Body of pancreas (tissue), 4 donors: Measurements from ENCODE around the gene PCDH17. TPM values are rescaled to one million over a fixed set of nuclear protein-coding genes. Genes with fewer than 3 reads are reported as not detected.

ENCODE experiments used
- ATAC-seq: fragments of 150-250 bp; one replicate; pipeline ENCODE4 v1.9.1; 2016
- DNase-seq, 4 donors: peaks; one replicate each; pipeline ENCODE4 v3.0.0-alpha.2; 2019
- H3K27ac ChIP-seq, 4 donors: fragments of 200-600 bp; sonication (generic); 1 replicate in 3 of 4; 2 replicates in 1 of 4; pipeline versions ENCODE4 v1.5.1 to v1.6.1; 2016 to 2019; ENCODE audit warnings: mild to moderate bottlenecking in 1 of 4, mixed read lengths in 1 of 4, moderate library complexity in 1 of 4
- H3K27me3 ChIP-seq, 2 donors: fragments of 200-600 bp; sonication (generic); one replicate each; pipeline ENCODE4 v1.6.0; 2016; ENCODE audit warnings: mild to moderate bottlenecking in 1 of 2
- H3K36me3 ChIP-seq, 2 donors: fragments of 200-600 bp; sonication (generic); replicated peaks in 1 of 2; 2 replicates each; pipeline ENCODE4 v1.5.1; 2016; ENCODE audit warnings: low read depth in 2 of 2; ENCODE audit not compliant: insufficient read depth in 1 of 2
- H3K4me1 ChIP-seq: fragments of 200-600 bp; sonication (generic); one replicate; pipeline ENCODE4 v1.6.0; 2016
- H3K4me3 ChIP-seq, 2 donors: fragments of 200-600 bp; sonication (generic); 1 replicate in 1 of 2; 2 replicates in 1 of 2; pipeline ENCODE4 v1.5.1; 2016 to 2019
- H3K9me3 ChIP-seq, 3 donors: fragments of 200-600 bp; sonication (generic); 1 replicate in 2 of 3; 2 replicates in 1 of 3; pipeline ENCODE4 v1.5.1; 2016
- POLR2A ChIP-seq, 3 donors: fragments of 450-650 bp; IDR thresholded peaks; one replicate each; pipeline ENCODE4 v1.6.1; 2016; ENCODE audit warnings: antibody characterized with exemption in 3 of 3, mild to moderate bottlenecking in 2 of 3
- WGBS, 2 donors: methylation state at CpG; one replicate each; pipeline ENCODE4 v1.1.5; 2017; 5-methylcytosine and 5-hydroxymethylcytosine counted together
- intact Hi-C: fragments of 100-400 bp; cut with DNase I; formaldehyde crosslinking; loops from one replicate; pipeline ENCODE4 v1.15.1; 2023
- total RNA-seq, 2 donors: library from RNA; depleted of rRNA; stranded (reverse); fragments of >200 nt; gene quantifications; one replicate each; pipeline ENCODE4 v1.1.0, GENCODE V29; 2016
- TF ChIP-seq, protein P1 (sequence below), 7 experiments: fragments of 450-650 bp in 4 of 7; fragments of 200-600 bp in 3 of 7; sonication (generic) in 3 of 7; IDR thresholded peaks; one replicate each; pipeline ENCODE4 v1.5.1; 2016 to 2019; ENCODE audit warnings: antibody characterized with exemption in 7 of 7

The PCDH17 gene
- total RNA-seq, 2 donors from 2014 or later = 6.0 to 21.8 TPM

DNA sequence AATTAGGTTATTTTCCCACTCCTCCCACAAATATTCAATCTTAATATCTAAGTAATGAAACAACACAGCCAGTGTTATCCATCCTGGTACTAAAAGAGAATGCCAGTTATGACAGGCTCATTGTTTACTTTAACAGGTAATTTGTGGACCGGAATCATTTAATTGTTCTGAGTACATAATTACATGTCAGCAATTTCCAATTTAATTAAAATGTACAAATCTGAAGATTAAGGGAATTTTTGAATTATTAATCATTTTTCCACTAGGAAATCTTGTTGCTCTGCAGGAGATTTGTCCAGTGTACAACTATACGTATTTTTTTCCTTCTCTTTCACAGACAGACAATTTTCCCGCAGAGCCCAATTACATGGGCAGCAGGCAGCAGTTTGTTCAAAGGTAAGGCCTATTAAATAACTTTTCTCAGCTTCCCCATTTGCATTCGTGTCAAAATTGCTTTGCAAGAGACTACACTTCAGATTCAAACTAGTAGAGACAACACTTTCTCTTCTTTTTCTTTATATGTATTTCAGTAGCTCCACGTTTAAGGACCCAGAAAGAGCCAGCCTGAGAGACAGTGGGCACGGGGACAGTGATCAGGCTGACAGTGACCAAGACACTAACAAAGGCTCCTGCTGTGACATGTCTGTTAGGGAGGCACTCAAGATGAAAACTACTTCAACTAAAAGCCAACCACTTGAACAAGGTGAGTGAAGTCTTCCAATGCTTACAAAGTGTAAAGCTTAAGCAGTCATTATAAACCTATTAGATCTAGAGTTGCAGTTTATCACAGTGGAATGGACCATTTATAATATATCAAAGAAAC lies 34.8 kb downstream of the PCDH17 start:
- Histone ChIP-seq H3K36me3 (no peaks in the 10 kb centered on the region), H3K27me3 (no peaks in the 10 kb centered on the region), H3K4me3 (no peak overlapping the region), H3K4me1 (no peaks in the 10 kb centered on the region), H3K9me3 (no peaks in the 10 kb centered on the region), H3K27ac (no peak overlapping the region)
- TF ChIP-seq, protein P1, sequence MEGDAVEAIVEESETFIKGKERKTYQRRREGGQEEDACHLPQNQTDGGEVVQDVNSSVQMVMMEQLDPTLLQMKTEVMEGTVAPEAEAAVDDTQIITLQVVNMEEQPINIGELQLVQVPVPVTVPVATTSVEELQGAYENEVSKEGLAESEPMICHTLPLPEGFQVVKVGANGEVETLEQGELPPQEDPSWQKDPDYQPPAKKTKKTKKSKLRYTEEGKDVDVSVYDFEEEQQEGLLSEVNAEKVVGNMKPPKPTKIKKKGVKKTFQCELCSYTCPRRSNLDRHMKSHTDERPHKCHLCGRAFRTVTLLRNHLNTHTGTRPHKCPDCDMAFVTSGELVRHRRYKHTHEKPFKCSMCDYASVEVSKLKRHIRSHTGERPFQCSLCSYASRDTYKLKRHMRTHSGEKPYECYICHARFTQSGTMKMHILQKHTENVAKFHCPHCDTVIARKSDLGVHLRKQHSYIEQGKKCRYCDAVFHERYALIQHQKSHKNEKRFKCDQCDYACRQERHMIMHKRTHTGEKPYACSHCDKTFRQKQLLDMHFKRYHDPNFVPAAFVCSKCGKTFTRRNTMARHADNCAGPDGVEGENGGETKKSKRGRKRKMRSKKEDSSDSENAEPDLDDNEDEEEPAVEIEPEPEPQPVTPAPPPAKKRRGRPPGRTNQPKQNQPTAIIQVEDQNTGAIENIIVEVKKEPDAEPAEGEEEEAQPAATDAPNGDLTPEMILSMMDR (IDR thresholded peaks at IDR 0.05) = no peak
- no peak for TF ChIP-seq POLR2A (IDR thresholded peaks at IDR 0.05)
- DNase-seq (no peak), ATAC-seq (no peak)
- intact Hi-C loops = no loop called here
- 53 to 66% methylated on average over 6 of the region's 6 CpGs for WGBS, 2 donors

DNA sequence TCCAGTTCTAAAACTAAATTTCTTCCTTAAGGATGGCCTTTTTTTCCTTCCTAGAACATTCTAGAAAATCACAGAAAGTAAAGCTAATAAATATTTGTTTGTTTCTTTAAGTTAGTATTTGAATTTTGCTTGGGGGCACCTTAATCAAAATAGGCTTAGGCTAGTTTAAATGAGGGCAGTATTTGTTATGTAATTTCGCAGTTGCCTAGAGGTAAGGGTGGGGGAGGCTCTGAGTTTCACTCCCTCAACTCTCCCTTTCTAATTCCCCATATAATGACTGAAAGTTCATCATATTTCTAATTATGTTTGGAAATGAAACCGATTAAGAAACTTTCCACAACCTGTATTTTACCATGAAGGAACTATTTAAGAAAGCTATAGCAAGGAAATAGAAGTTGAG lies 40.6 kb downstream of the PCDH17 start:
- Histone ChIP-seq H3K27ac (peak overlapping the region in 1 of 4 donors; percentile 11), H3K27me3 (no peaks in the 10 kb centered on the region), H3K4me1 (peaks cover 10% of the 10 kb centered on the region), H3K9me3 (no peaks in the 10 kb centered on the region), H3K4me3 (no peak overlapping the region), H3K36me3 (no peaks in the 10 kb centered on the region)
- TF ChIP-seq, protein P1 (IDR thresholded peaks at IDR 0.05) = no peak
- no peak for TF ChIP-seq POLR2A (IDR thresholded peaks at IDR 0.05)
- intact Hi-C loops = no loop called here
- 67 to 73% methylated on average over 2 of the region's 2 CpGs for WGBS, 2 donors
- ATAC-seq (no peak), DNase-seq (no peak)

DNA sequence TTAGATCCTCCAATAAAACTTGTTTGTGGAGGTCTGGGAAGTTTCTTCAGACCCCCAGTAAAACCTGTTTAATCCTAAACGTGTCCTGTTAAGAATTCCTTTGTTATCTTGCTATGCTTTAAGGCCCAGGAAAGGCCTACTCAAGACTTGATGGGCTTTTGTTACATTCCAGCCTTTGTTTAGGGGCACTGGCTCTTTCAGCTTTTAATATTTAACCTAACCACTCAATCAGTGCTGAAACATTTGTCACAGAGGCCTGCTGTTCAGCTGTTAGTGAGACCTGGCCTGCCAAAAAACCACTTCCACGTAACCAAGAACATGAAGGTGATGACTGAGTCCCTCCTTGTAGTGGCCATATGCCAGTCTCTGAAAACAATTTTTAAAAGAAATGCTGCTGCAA lies 41.7 kb downstream of the PCDH17 start:
- peak; percentile 33 for ATAC-seq
- WGBS, 2 donors = 38 to 41% methylated on average over 2 of the region's 2 CpGs
- H3K36me3 ChIP-seq = no peaks in the 10 kb centered on the region
- peak in 3 of 4 donors; percentile 9 to 31 (median 24) for DNase-seq
- intact Hi-C loops = no loop called here
- no peak overlapping the region for H3K4me3 ChIP-seq
- no peak for TF ChIP-seq POLR2A (IDR thresholded peaks at IDR 0.05)
- TF ChIP-seq, protein P1 (IDR thresholded peaks at IDR 0.05) = no peak
- H3K27me3 ChIP-seq = no peaks in the 10 kb centered on the region
- peak overlapping the region in 2 of 4 donors; percentile 21 to 37 for H3K27ac ChIP-seq
- no peaks in the 10 kb centered on the region for H3K9me3 ChIP-seq
- peaks cover 10% of the 10 kb centered on the region for H3K4me1 ChIP-seq

DNA sequence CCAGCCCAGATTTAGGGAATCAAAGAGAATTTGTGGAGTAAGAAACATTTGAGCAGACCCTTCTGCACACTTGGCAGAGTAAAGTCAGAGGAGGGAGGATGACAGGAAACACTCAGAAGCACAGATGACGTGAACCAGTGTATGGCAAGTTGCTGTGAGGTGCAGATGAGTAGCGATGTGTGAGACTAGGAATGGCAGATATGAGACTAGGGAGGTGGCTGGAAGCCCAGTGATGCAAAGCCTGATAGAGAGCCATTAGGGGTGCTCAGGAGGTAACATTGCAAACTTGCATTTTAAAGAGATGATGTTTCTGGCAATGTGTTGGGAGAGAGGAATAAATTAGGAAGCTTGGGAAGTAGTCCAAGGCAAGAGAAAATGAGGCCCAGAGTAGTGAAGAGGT lies 44.0 kb downstream of the PCDH17 start:
- no peak for DNase-seq
- intact Hi-C loops = no loop called here
- no peak for ATAC-seq
- Histone ChIP-seq H3K4me1 (peaks cover 10% of the 10 kb centered on the region), H3K9me3 (no peaks in the 10 kb centered on the region), H3K27ac (no peak overlapping the region), H3K4me3 (no peak overlapping the region), H3K27me3 (no peaks in the 10 kb centered on the region), H3K36me3 (no peaks in the 10 kb centered on the region)
- TF ChIP-seq POLR2A (IDR thresholded peaks at IDR 0.05) = no peak
- TF ChIP-seq, protein P1 (IDR thresholded peaks at IDR 0.05) = no peak
- WGBS, 2 donors = 66 to 70% methylated on average over 2 of the region's 2 CpGs

DNA sequence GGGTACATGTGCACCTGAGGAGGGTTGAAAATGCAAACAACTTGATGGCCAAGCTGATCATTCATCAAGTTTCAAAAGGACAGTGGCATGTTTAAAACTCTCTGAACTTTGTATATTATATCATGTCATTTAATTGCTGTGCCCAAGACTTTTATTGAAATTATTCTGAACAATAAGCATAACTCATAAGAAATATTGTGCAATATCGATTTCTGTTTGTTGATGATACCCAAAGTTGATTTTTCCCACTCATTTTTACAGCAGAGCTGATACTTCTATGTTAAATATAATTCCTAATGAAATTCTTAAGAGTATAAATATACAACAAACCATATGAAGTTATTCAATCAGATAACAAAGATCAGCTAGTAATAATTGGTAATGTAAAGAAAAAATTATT lies 49.1 kb downstream of the PCDH17 start:
- TF ChIP-seq POLR2A (IDR thresholded peaks at IDR 0.05) = no peak
- TF ChIP-seq, protein P1 (IDR thresholded peaks at IDR 0.05) = no peak
- Histone ChIP-seq H3K4me1 (no peaks in the 10 kb centered on the region), H3K4me3 (no peak overlapping the region), H3K27me3 (no peaks in the 10 kb centered on the region), H3K36me3 (no peaks in the 10 kb centered on the region), H3K27ac (no peak overlapping the region), H3K9me3 (no peaks in the 10 kb centered on the region)
- WGBS, 2 donors = 69 to 76% methylated on average over 1 of the region's 1 CpG
- DNase-seq = no peak
- no peak for ATAC-seq
- intact Hi-C loops = no loop called here
